T47D (cell line): ENCODE data around the gene NBAS.
"Not testable (repeated sequence)": the region's sequence is repeated elsewhere in the genome, so short reads cannot be mapped to it uniquely, and the experiment has no call there.

ENCODE experiments used
- DNase-seq, 2 experiments: peaks; one replicate each; pipeline versions ENCODE4 v3.0.0 to v3.0.0-alpha.2; 2011 to 2012; ENCODE audit warnings: low read depth in 1 of 2, low spot score in 1 of 2
- JUND ChIP-seq: IDR thresholded peaks from 2 replicates; pipeline ENCODE4 v1.6.1; 2012; ENCODE audit warnings: low read depth
- in situ Hi-C: cut with HindIII; loops from 2 replicates; pipeline ENCODE4 v1.10.0; 2016; ENCODE audit warnings: low sequenced_read_pairs, low pct_unique_long_range_greater_than_20kb

The NBAS gene

GRCh38 chr2:15449556-15450236 lies 111.4 kb downstream of the NBAS start:
- in situ Hi-C loops: no loop called here
- TF ChIP-seq JUND: no peak
- no peak for DNase-seq

GRCh38 chr2:15448250-15448839 lies 112.8 kb downstream of the NBAS start:
- in situ Hi-C loops: no loop called here
- no peak for TF ChIP-seq JUND
- DNase-seq: no peak

GRCh38 chr2:15447381-15447780 lies 113.8 kb downstream of the NBAS start:
- no peak for TF ChIP-seq JUND
- no peak for DNase-seq
- in situ Hi-C loops: no loop called here

- no peak for TF ChIP-seq JUND
- no peak for DNase-seq
- in situ Hi-C loops: no loop called here
Measured at GRCh38 chr2:15446961-15447360, 114.2 kb downstream of the NBAS start.

- in situ Hi-C loops: no loop called here
- TF ChIP-seq JUND: no peak
- DNase-seq: no peak
Measured at GRCh38 chr2:15445891-15446562, 115.1 kb downstream of the NBAS start.

GRCh38 chr2:15439768-15440524 lies 121.2 kb downstream of the NBAS start:
- in situ Hi-C loops, DNase-seq: not testable (repeated sequence)

GRCh38 chr2:15439366-15439765 lies 121.8 kb downstream of the NBAS start:
- DNase-seq, in situ Hi-C loops: not testable (repeated sequence)

GRCh38 chr2:15436195-15436594 lies 124.9 kb downstream of the NBAS start:
- no peak for TF ChIP-seq JUND
- in situ Hi-C loops: no loop called here
- no peak for DNase-seq

GRCh38 chr2:15435474-15435873 lies 125.7 kb downstream of the NBAS start:
- in situ Hi-C loops: no loop called here
- no peak for DNase-seq
- no peak for TF ChIP-seq JUND

- TF ChIP-seq JUND: no peak
- no peak for DNase-seq
Measured at GRCh38 chr2:15432642-15433256, 128.4 kb downstream of the NBAS start.

GRCh38 chr2:15429032-15429431 lies 132.1 kb downstream of the NBAS start:
- TF ChIP-seq JUND: no peak
- in situ Hi-C loops: no loop called here
- DNase-seq: no peak

More at GRCh38 chr2:15432642-15433256, 128.4 kb downstream of the NBAS start:
- in situ Hi-C loops: no loop called here

GRCh38 chr2:15427987-15428386 lies 133.1 kb downstream of the NBAS start:
- no peak for TF ChIP-seq JUND
- in situ Hi-C loops: no loop called here
- no peak for DNase-seq
